SK-N-SH (cell line): Measurements from ENCODE around the gene ACVRL1. TPM values are rescaled to one million over a fixed set of nuclear protein-coding genes. Genes with fewer than 3 reads are reported as not detected.

Experiments
- CTCF ChIA-PET: fragments of 300-600, 350-600 bp; formaldehyde crosslinking; extraction: SDS; loops from one replicate; lab custom pipeline; 2021; lab: Yijun Ruan, JAX
- POLR2A ChIA-PET: fragments of 350-600 bp; sonication (Branson Sonifier 250); formaldehyde crosslinking; extraction: SDS; loops from one replicate; lab custom pipeline; 2020; ENCODE audit warnings: antibody characterized with exemption, inconsistent platforms; lab: Yijun Ruan, JAX
- DNase-seq: peaks from one replicate; pipeline ENCODE4 v3.0.0; 2012
- H2AFZ ChIP-seq: fragments of 200-600 bp; sonication (generic); 2 replicates; pipeline ENCODE4 v1.8.1; 2016; ENCODE audit warnings: antibody characterized with exemption, mild to moderate bottlenecking, low read depth
- H3F3A ChIP-seq: fragments of 200-600 bp; sonication (generic); replicated peaks from 2 replicates; pipeline ENCODE3; 2016; ENCODE audit warnings: antibody characterized with exemption, mild to moderate bottlenecking; ENCODE audit not compliant: insufficient read depth
- H3K27ac ChIP-seq, 2 experiments: fragments of 200-500 bp in 1 of 2; fragments of 200-600 bp in 1 of 2; sonication (Bioruptor generic) in 1 of 2; sonication (generic), shearing (Covaris generic) in 1 of 2; 2 replicates each; pipeline versions ENCODE4 v1.5.1 to v1.6.1; 2014 to 2016; ENCODE audit warnings: low read depth in 2 of 2, inconsistent platforms in 1 of 2, low read length in 1 of 2, mild to moderate bottlenecking in 1 of 2, mixed read lengths in 1 of 2
- H3K27me3 ChIP-seq: fragments of 200-600 bp; sonication (generic), shearing (Covaris generic); 2 replicates; pipeline ENCODE4 v1.6.1; 2016; ENCODE audit warnings: mixed run types; ENCODE audit not compliant: insufficient read depth
- H3K36me3 ChIP-seq, 2 experiments: fragments of 200-500 bp in 1 of 2; fragments of 200-600 bp in 1 of 2; sonication (Bioruptor generic) in 1 of 2; sonication (generic) in 1 of 2; replicated peaks in 1 of 2; 2 replicates each; pipeline versions ENCODE3 to v1.5.1; 2014 to 2016; ENCODE audit warnings: low read length in 1 of 2, mild to moderate bottlenecking in 1 of 2; ENCODE audit not compliant: insufficient read depth in 2 of 2, control insufficient read depth in 1 of 2
- H3K4me1 ChIP-seq, 2 experiments: fragments of 200-500 bp in 1 of 2; fragments of 200-600 bp in 1 of 2; sonication (Bioruptor generic) in 1 of 2; sonication (generic), shearing (Covaris generic) in 1 of 2; 2 replicates each; pipeline versions ENCODE4 v1.5.1 to v1.6.1; 2014 to 2016; ENCODE audit warnings: low read depth in 1 of 2, low read length in 1 of 2, mixed run types in 1 of 2; ENCODE audit not compliant: insufficient read depth in 2 of 2, control insufficient read depth in 1 of 2
- H3K4me2 ChIP-seq: fragments of 200-600 bp; sonication (generic), shearing (Covaris generic); 2 replicates; pipeline ENCODE4 v1.6.1; 2017; ENCODE audit warnings: mixed run types
- H3K4me3 ChIP-seq, 2 experiments: fragments of 200-500 bp in 1 of 2; fragments of 200-600 bp in 1 of 2; sonication (Bioruptor generic) in 1 of 2; sonication (generic), shearing (Covaris generic) in 1 of 2; 2 replicates each; pipeline versions ENCODE4 v1.5.1 to v1.8.1; 2014 to 2016; ENCODE audit warnings: low read depth in 2 of 2, inconsistent platforms in 1 of 2, low read length in 1 of 2, mild to moderate bottlenecking in 1 of 2, mixed read lengths in 1 of 2, moderate library complexity in 1 of 2
- H3K79me2 ChIP-seq: fragments of 200-600 bp; sonication (generic); 2 replicates; pipeline ENCODE4 v1.8.1; 2017; ENCODE audit warnings: mild to moderate bottlenecking; ENCODE audit not compliant: insufficient read depth
- H3K9ac ChIP-seq: fragments of 200-600 bp; sonication (generic); 2 replicates; pipeline ENCODE4 v1.6.1; 2017; ENCODE audit warnings: mixed run types
- H3K9me2 ChIP-seq: fragments of 200-600 bp; sonication (generic); 2 replicates; pipeline ENCODE4 v1.6.1; 2017; ENCODE audit warnings: mixed run types
- H3K9me3 ChIP-seq: fragments of 200-600 bp; sonication (generic); 2 replicates; pipeline ENCODE4 v1.6.1; 2017; ENCODE audit warnings: mixed run types, mild to moderate bottlenecking, moderate library complexity
- H4K20me1 ChIP-seq: fragments of 200-600 bp; sonication (generic); 2 replicates; pipeline ENCODE4 v1.6.1; 2017; ENCODE audit warnings: mild to moderate bottlenecking, mixed run types; ENCODE audit not compliant: insufficient read depth
- ELF1 ChIP-seq: IDR thresholded peaks from 2 replicates; pipeline ENCODE4 v1.4.0; 2012
- EP300 ChIP-seq, 2 experiments: IDR thresholded peaks; 2 replicates each; pipeline versions ENCODE4 v1.4.0 to v1.6.1; 2012; ENCODE audit warnings: borderline replicate concordance in 1 of 2, low read depth in 1 of 2, low read length in 1 of 2
- FOSL2 ChIP-seq: IDR thresholded peaks from 2 replicates; pipeline ENCODE4 v1.4.0; 2012; ENCODE audit warnings: low read depth, mild to moderate bottlenecking, moderate library complexity, borderline replicate concordance
- FOXM1 ChIP-seq: IDR thresholded peaks from 2 replicates; pipeline ENCODE4 v1.4.0; 2012; ENCODE audit warnings: low read depth, mild to moderate bottlenecking
- GABPA ChIP-seq: IDR thresholded peaks from 2 replicates; pipeline ENCODE4 v1.4.0; 2012; ENCODE audit warnings: low read depth, mild to moderate bottlenecking
- GATA2 ChIP-seq: sonication (generic); formaldehyde crosslinking; IDR thresholded peaks from 2 replicates; pipeline ENCODE4 v1.5.0; 2020; ENCODE audit warnings: mild to moderate bottlenecking, missing genetic modification reagents
- JUND ChIP-seq: IDR thresholded peaks from 2 replicates; pipeline ENCODE4 v1.4.0; 2012
- POLR2AphosphoS5 ChIP-seq: IDR thresholded peaks from 2 replicates; pipeline ENCODE4 v1.6.1; 2012; ENCODE audit warnings: low read depth, low read length
- REST ChIP-seq: IDR thresholded peaks from 2 replicates; pipeline ENCODE4 v1.6.1; 2012; ENCODE audit warnings: mild to moderate bottlenecking, low read depth, low read length, moderate library complexity
- SMC3 ChIP-seq: IDR thresholded peaks from 2 replicates; pipeline ENCODE4 v1.6.1; 2012; ENCODE audit warnings: low read depth, low read length, improper control_type of control experiment
- TEAD4 ChIP-seq: IDR thresholded peaks from 2 replicates; pipeline ENCODE4 v1.4.0; 2012; ENCODE audit warnings: mild to moderate bottlenecking, borderline replicate concordance; ENCODE audit not compliant: insufficient read depth
- USF2 ChIP-seq: fragments of 150-350 bp; IDR thresholded peaks from 2 replicates; pipeline ENCODE4 v1.6.1; 2017; ENCODE audit warnings: antibody characterized with exemption, low read length, low read depth, borderline replicate concordance
- WGBS: methylation state at CpG from one replicate; pipeline ENCODE4 v1.1.6; 2017; ENCODE audit warnings: low lambda C conversion rate; 5-methylcytosine and 5-hydroxymethylcytosine counted together
- polyA plus RNA-seq, 3 experiments: library from polyadenylated mRNA; depleted of rRNA; stranded (reverse); fragments of >200 nt; gene quantifications; 2 replicates each; pipeline ENCODE4 v1.2.3, GENCODE V29; 2012
- TF ChIP-seq, protein P1 (sequence below): fragments of 150-350 bp; IDR thresholded peaks from 2 replicates; pipeline ENCODE4 v1.6.1; 2016; ENCODE audit warnings: mild to moderate bottlenecking, low read depth, low read length
- TF ChIP-seq, protein P2 (sequence below): fragments of 200-600 bp; sonication (generic); IDR thresholded peaks from 2 replicates; pipeline ENCODE4 v1.6.1; 2017; ENCODE audit warnings: antibody characterized with exemption, mild to moderate bottlenecking, moderate library complexity

ACVRL1 gene
- polyA plus RNA-seq, 1 of the 3 experiments (the other 2 are of a cell fraction) = 0.07 TPM

GRCh38 chr12:51959211-51959610 lies 51.9 kb downstream of the ACVRL1 start:
- Histone ChIP-seq H3K9ac (no peak overlapping the region), H3K4me1 (peaks cover 0 to 15% of the 10 kb centered on the region in 2 experiments; a peak in 2 of 4 replicates), H4K20me1 (peaks cover 5% of the 10 kb centered on the region; the same call in 1 of the 2 replicates), H3K27me3 (no peaks in the 10 kb centered on the region), H3K4me2 (no peak overlapping the region), H3K79me2 (peaks cover 37% of the 10 kb centered on the region), H3K4me3 (no peak overlapping the region), H3K9me3 (no peaks in the 10 kb centered on the region), H2AFZ (no peak overlapping the region), H3F3A (peaks cover 3% of the 10 kb centered on the region), H3K9me2 (no peaks in the 10 kb centered on the region), H3K27ac (peak overlapping the region in 1 of 2 experiments; percentile 11; a peak in 1 of 4 replicates), H3K36me3 (peaks cover 0 to 7% of the 10 kb centered on the region in 2 experiments)
- POLR2A ChIA-PET = no interaction called here
- 95% methylated on average over 3 of the region's 3 CpGs for WGBS
- CTCF ChIA-PET = interaction anchor here (0.9 to 3.7 kb wide), 4 partner anchors 8 to 67 kb away, joined by 4 to 25 read pairs (median 4); no protein-coding TSS in a partner anchor
- no peak for DNase-seq
- TF ChIP-seq USF2 (no peak), ELF1 (no peak), GABPA (no peak), FOSL2 (no peak), FOXM1 (no peak), EP300 (IDR thresholded peaks at IDR 0.05; ENCODE audit: borderline replicate concordance in 1 of 2, low read depth in 1 of 2, low read length in 1 of 2) (no peak), TEAD4 (no peak), GATA2 (CRISPR knock-in tag) (no peak)
- TF ChIP-seq, protein P1, sequence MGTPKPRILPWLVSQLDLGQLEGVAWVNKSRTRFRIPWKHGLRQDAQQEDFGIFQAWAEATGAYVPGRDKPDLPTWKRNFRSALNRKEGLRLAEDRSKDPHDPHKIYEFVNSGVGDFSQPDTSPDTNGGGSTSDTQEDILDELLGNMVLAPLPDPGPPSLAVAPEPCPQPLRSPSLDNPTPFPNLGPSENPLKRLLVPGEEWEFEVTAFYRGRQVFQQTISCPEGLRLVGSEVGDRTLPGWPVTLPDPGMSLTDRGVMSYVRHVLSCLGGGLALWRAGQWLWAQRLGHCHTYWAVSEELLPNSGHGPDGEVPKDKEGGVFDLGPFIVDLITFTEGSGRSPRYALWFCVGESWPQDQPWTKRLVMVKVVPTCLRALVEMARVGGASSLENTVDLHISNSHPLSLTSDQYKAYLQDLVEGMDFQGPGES = no peak
- TF ChIP-seq, protein P2, sequence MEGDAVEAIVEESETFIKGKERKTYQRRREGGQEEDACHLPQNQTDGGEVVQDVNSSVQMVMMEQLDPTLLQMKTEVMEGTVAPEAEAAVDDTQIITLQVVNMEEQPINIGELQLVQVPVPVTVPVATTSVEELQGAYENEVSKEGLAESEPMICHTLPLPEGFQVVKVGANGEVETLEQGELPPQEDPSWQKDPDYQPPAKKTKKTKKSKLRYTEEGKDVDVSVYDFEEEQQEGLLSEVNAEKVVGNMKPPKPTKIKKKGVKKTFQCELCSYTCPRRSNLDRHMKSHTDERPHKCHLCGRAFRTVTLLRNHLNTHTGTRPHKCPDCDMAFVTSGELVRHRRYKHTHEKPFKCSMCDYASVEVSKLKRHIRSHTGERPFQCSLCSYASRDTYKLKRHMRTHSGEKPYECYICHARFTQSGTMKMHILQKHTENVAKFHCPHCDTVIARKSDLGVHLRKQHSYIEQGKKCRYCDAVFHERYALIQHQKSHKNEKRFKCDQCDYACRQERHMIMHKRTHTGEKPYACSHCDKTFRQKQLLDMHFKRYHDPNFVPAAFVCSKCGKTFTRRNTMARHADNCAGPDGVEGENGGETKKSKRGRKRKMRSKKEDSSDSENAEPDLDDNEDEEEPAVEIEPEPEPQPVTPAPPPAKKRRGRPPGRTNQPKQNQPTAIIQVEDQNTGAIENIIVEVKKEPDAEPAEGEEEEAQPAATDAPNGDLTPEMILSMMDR = no peak

GRCh38 chr12:51959921-51960320 lies 52.6 kb downstream of the ACVRL1 start:
- Histone ChIP-seq H3K27ac (no peak overlapping the region), H3K9ac (no peak overlapping the region), H3K4me1 (peaks cover 0 to 13% of the 10 kb centered on the region in 2 experiments; a peak in 2 of 4 replicates), H2AFZ (no peak overlapping the region), H3K9me3 (no peaks in the 10 kb centered on the region), H3K79me2 (peaks cover 37% of the 10 kb centered on the region), H4K20me1 (peaks cover 5% of the 10 kb centered on the region; the same call in 1 of the 2 replicates), H3K4me2 (no peak overlapping the region), H3K4me3 (no peak overlapping the region), H3F3A (peaks cover 3% of the 10 kb centered on the region), H3K9me2 (no peaks in the 10 kb centered on the region), H3K36me3 (peaks cover 0 to 7% of the 10 kb centered on the region in 2 experiments), H3K27me3 (no peaks in the 10 kb centered on the region)
- TF ChIP-seq POLR2AphosphoS5 (no peak), JUND (no peak), REST (no peak), FOSL2 (no peak), SMC3 (no peak)
- 100% methylated on average over 3 of the region's 4 CpGs for WGBS
- no peak for DNase-seq
- ChIA-PET CTCF (interaction anchor here (0.7 to 3.7 kb wide), 4 partner anchors 8 to 65 kb away, joined by 3 to 25 read pairs (median 4); no protein-coding TSS in a partner anchor), POLR2A (no interaction called here)
